Thyroid gland (tissue), 4 donors: ENCODE results near the gene DIABLO. TPM values are rescaled to one million over a fixed set of nuclear protein-coding genes. Genes with fewer than 3 reads are reported as not detected.
"Not testable (repeated sequence)": the region's sequence is repeated elsewhere in the genome, so short reads cannot be mapped to it uniquely, and the experiment has no call there.

Source experiments
- DNase-seq, 2 donors: peaks; one replicate each; pipeline ENCODE4 v3.0.0-alpha.2; 2019
- H3K27ac ChIP-seq, 3 donors: fragments of 200-600 bp; sonication (generic); 1 replicate in 2 of 3; 2 replicates in 1 of 3; pipeline ENCODE4 v1.5.1; 2016 to 2019; ENCODE audit warnings: mild to moderate bottlenecking in 1 of 3, moderate library complexity in 1 of 3
- H3K27me3 ChIP-seq: fragments of 200-600 bp; sonication (generic); one replicate; pipeline ENCODE4 v1.5.1; 2019
- H3K36me3 ChIP-seq, 2 donors: fragments of 200-600 bp; sonication (generic); one replicate each; pipeline ENCODE4 v1.5.1; 2016 to 2019
- H3K4me1 ChIP-seq, 2 donors: fragments of 200-600 bp; sonication (generic); one replicate each; pipeline ENCODE4 v1.5.1; 2017 to 2019
- H3K4me3 ChIP-seq, 3 donors: fragments of 200-600 bp; sonication (generic); replicated peaks in 1 of 3; 1 replicate in 2 of 3; 2 replicates in 1 of 3; pipeline ENCODE4 v1.5.1; 2016; ENCODE audit warnings: mild to moderate bottlenecking in 1 of 3
- H3K9me3 ChIP-seq: fragments of 200-600 bp; sonication (generic); one replicate; pipeline ENCODE4 v1.5.1; 2017
- POLR2A ChIP-seq, 2 donors: fragments of 450-650 bp; IDR thresholded peaks; one replicate each; pipeline ENCODE4 v1.6.1; 2017; ENCODE audit warnings: antibody characterized with exemption in 2 of 2, mild to moderate bottlenecking in 2 of 2, moderate library complexity in 1 of 2
- WGBS, 2 donors: methylation state at CpG; one replicate each; pipeline ENCODE4 v1.1.5; 2017; 5-methylcytosine and 5-hydroxymethylcytosine counted together
- intact Hi-C: fragments of 100-400 bp; cut with DNase I; formaldehyde crosslinking; loops from one replicate; pipeline ENCODE4 v1.15.1; 2023
- total RNA-seq, 4 donors: library from RNA; depleted of rRNA; stranded (reverse); fragments of >200 nt; gene quantifications; one replicate each; pipeline ENCODE4 v1.2.3, GENCODE V29; 2016
- TF ChIP-seq, protein P1 (sequence below), 6 experiments: fragments of 200-600 bp in 3 of 6; fragments of 450-650 bp in 3 of 6; sonication (generic) in 3 of 6; IDR thresholded peaks; one replicate each; pipeline ENCODE4 v1.5.1; 2016 to 2019; ENCODE audit warnings: antibody characterized with exemption in 6 of 6, mild to moderate bottlenecking in 2 of 6, inconsistent platforms in 1 of 6, moderate library complexity in 1 of 6

DIABLO gene
- total RNA-seq, 4 donors from 2014 or later: 48.4 to 66.0 (median 55.4) TPM

DNA sequence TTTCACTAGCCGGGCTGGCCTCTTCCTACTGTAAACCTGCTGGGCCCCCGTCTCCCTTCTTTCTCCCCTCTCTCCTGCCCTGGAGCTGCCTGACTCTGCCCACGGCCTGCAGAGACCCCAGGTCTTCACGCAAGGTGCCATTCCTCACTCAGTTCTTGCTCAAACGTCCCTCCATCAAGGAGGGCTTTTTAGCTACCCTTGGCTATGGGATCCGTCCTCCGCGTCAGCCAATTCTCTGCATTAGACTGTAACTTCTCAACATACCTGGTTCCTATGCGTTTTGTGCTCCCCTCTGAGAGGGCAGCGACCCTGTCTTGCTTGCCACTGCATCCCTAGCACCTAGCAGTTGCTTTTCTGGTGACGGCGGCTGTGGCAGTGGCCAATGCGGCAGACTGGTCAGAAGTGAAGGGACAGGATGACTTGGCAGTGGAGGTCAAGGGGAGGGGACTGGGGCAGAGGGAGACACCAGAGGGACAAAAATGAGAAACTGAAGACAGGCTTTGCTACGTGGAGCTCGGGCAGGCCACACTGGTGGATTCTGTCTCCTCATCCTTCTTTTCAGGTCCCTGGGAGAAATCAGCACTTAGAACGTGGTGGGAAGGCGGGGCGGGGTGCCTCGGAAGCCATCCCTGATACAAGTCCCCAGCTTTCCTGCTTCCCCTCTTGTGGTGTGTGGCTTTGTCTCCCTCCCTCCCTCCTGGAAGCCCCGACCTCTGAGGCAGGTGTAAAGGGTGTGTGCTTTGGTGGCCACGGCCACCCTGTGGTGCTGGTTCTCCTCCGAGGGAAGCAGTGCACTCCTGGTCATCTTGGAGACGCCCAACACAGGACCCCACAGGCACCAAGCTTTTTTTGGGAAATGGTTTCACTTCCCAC is 20.6 kb downstream of the DIABLO start:
- 47 to 49% methylated on average over 22 of the region's 23 CpGs for WGBS, 2 donors
- no peak overlapping the region for H3K4me3 ChIP-seq
- intact Hi-C loops: no loop called here
- H3K36me3 ChIP-seq: peaks cover 30 to 31% of the 10 kb centered on the region in 2 donors
- DNase-seq: no peak
- H3K27me3 ChIP-seq: no peaks in the 10 kb centered on the region
- peaks cover 0 to 14% of the 10 kb centered on the region in 2 donors for H3K4me1 ChIP-seq
- no peak for TF ChIP-seq POLR2A (IDR thresholded peaks at IDR 0.05)
- TF ChIP-seq, protein P1, sequence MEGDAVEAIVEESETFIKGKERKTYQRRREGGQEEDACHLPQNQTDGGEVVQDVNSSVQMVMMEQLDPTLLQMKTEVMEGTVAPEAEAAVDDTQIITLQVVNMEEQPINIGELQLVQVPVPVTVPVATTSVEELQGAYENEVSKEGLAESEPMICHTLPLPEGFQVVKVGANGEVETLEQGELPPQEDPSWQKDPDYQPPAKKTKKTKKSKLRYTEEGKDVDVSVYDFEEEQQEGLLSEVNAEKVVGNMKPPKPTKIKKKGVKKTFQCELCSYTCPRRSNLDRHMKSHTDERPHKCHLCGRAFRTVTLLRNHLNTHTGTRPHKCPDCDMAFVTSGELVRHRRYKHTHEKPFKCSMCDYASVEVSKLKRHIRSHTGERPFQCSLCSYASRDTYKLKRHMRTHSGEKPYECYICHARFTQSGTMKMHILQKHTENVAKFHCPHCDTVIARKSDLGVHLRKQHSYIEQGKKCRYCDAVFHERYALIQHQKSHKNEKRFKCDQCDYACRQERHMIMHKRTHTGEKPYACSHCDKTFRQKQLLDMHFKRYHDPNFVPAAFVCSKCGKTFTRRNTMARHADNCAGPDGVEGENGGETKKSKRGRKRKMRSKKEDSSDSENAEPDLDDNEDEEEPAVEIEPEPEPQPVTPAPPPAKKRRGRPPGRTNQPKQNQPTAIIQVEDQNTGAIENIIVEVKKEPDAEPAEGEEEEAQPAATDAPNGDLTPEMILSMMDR (IDR thresholded peaks at IDR 0.05): no peak
- H3K27ac ChIP-seq: no peak overlapping the region
- H3K9me3 ChIP-seq: no peaks in the 10 kb centered on the region

DNA sequence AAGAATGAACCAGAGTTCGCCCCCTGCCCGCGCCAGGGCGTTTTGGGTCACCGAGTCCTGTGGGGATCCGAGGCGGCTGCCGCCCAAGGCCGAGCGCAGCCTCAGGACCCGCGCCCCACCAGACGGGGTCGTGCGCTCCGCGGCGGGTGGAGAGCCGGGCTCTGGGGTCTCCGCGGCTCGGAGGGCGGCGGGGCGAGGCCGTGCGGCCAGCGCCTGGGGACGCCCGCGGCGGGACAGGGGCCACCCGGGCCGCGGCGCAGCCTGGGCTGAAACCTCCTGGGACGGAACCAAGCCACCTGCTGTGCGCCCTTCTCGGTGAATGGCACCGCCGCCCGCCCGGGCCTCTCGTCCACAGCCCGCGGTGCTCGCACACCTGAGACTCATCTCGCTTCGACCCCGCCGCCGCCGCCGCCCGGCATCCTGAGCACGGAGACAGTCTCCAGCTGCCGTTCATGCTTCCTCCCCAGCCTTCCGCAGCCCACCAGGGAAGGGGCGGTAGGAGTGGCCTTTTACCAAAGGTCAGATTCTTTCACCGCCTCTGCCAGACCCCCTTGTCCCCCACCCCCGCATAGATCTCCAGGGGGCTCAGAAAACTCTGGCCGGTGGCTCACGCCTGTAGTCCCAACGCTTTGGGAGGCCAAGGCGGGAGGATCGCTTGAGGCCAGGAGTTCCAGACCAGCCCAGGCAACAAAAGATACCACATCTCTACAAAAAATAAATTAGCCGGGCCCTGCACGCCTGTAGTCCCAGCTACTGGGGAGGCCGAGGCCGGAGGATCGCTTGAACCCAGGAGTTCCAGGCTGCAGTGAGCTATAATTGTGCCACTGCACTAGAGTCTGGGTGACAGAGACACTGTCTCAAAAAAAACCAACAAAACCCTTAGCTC is 21.4 kb downstream of the DIABLO start:
- H3K9me3 ChIP-seq: no peaks in the 10 kb centered on the region
- intact Hi-C loops: no loop called here
- H3K27ac ChIP-seq: no peak overlapping the region
- no peak for TF ChIP-seq POLR2A (IDR thresholded peaks at IDR 0.05)
- TF ChIP-seq, protein P1 (IDR thresholded peaks at IDR 0.05): no peak
- H3K4me1 ChIP-seq: peaks cover 0 to 14% of the 10 kb centered on the region in 2 donors
- peaks cover 24 to 25% of the 10 kb centered on the region in 2 donors for H3K36me3 ChIP-seq
- peak; percentile 18 to 25 for DNase-seq
- H3K4me3 ChIP-seq: peak overlapping the region; percentile 17 to 51 (median 22)
- no peaks in the 10 kb centered on the region for H3K27me3 ChIP-seq
- WGBS, 2 donors: 13 to 82% methylated on average over 6 to 49 of the region's 71 CpGs

DNA sequence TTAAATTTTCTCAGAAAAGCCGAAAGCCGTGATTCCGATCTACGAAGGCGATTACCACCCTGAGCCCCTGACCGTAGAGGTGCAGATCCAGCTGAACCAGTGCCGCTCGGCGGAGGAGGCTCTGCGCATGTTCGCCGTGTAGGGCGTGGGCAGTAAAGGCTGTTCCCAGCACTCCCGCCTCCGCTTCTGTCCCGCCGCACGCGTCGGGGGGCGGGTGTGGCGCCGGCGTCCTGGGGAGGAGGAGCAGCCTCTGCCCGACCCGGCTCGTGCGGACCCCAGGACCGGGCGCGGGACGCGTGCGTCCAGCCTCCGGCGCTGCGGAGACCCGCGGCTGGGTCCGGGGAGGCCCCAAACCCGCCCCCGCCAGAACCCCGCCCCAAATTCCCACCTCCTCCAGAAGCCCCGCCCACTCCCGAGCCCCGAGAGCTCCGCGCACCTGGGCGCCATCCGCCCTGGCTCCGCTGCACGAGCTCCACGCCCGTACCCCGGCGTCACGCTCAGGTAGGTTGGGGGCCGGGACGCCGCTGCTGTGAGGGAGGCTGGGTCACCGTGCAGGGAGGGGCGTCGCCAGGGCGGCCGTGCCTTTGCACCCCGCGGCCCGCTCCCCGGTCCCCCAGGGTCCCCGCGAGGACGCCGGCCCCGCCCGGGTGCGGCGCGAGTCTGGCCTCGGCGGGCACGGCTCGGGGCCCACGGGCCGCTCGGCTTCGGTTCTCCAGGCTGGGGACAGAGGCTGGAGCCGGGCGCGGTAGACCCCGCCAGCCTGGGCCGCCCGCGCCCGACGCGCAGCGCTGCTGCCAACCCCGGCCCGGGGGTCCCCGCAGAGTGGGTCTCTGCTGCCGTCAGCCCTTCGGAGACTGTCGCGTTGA is 22.3 kb downstream of the DIABLO start, which contains the start of gene B3GNT4:
TSS of gene B3GNT4 (plus strand) at position 409 of the 866 bp plus-strand sequence. CDS start 910 bp downstream, outside the sequence.
- intact Hi-C loops: no loop called here
- TF ChIP-seq, protein P1 (IDR thresholded peaks at IDR 0.05): no peak
- no peak for TF ChIP-seq POLR2A (IDR thresholded peaks at IDR 0.05)
- Histone ChIP-seq H3K27me3 (no peaks in the 10 kb centered on the region), H3K27ac (no peak within 1 kb of the TSS), H3K36me3 (peaks cover 15 to 17% of the 10 kb centered on the region in 2 donors), H3K9me3 (no peaks in the 10 kb centered on the region), H3K4me3 (peak within 1 kb of the TSS; percentile 17 to 62 (median 51)), H3K4me1 (peaks cover 0 to 14% of the 10 kb centered on the region in 2 donors)
- DNase-seq: peak; percentile 62 to 72
- 0 to 1% methylated on average over 6 to 14 of the region's 104 CpGs for WGBS, 2 donors

DNA sequence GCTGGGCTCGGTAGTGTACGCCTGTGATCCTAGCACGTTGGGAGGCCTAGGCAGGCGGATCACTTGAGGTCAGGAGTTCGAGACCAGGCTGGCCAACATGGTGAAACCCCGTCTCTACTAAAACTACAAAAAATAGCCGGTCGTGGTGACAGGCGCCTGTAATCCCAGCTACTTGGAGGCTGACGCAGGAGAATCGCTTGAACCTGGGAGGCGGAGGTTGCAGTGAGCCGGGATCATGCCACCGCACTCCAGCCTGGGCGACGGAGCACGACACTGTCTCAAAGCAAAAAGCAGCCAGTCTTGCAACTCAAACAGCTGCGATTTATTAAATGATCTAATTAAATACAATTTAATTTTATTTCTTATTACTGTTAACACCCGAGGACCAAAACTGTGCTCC is 23.0 kb downstream of the DIABLO start:
- intact Hi-C loops, H3K9me3 ChIP-seq, H3K27ac ChIP-seq, H3K27me3 ChIP-seq, DNase-seq: not testable (repeated sequence)
- 52 to 59% methylated on average over 19 of the region's 19 CpGs for WGBS, 2 donors
- Histone ChIP-seq H3K4me3 (peak overlapping the region in 2 of 3 donors; percentile 51 to 62), H3K36me3 (peaks cover 9 to 11% of the 10 kb centered on the region in 2 donors), H3K4me1 (peaks cover 0 to 14% of the 10 kb centered on the region in 2 donors)

DNA sequence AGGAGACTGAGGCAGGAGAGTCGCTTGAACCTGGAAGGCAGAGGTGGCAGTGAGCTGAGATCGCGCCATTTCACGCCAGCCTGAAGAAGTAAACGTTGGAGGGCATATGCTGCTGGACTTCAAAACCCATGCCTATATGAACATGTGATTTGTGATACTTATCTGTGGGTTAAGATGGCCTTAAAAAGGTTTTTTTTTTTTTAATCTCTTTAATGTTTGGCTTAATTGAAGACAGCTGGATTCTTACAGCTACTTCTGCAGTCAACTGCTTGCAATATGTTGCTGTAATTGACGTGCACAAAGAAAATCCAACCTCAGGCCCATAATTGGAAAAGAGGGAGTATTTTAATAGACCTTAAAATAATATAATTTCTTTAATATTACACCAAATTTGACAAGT is 23.8 kb downstream of the DIABLO start:
- TF ChIP-seq, protein P1 (IDR thresholded peaks at IDR 0.05): no peak
- TF ChIP-seq POLR2A (IDR thresholded peaks at IDR 0.05): no peak
- no peak overlapping the region for H3K4me3 ChIP-seq
- intact Hi-C loops: no loop called here
- H3K9me3 ChIP-seq: no peaks in the 10 kb centered on the region
- no peak for DNase-seq
- H3K27me3 ChIP-seq: no peaks in the 10 kb centered on the region
- peaks cover 2 to 3% of the 10 kb centered on the region in 2 donors for H3K36me3 ChIP-seq
- WGBS, 2 donors: 95 to 96% methylated on average over 6 of the region's 6 CpGs
- peaks cover 0 to 14% of the 10 kb centered on the region in 2 donors for H3K4me1 ChIP-seq
- no peak overlapping the region for H3K27ac ChIP-seq
